Hematopoietic multipotent progenitor cell (in vitro differentiated cells): ENCODE results near the gene SNRK. TPM values are rescaled to one million over a fixed set of nuclear protein-coding genes. Genes with fewer than 3 reads are reported as not detected.

Experiments used
- DNase-seq, 3 donors: peaks; one replicate each; pipeline ENCODE4 v3.0.0-alpha.2; 2011 to 2015; ENCODE audit warnings: low read depth in 2 of 3, low spot score in 2 of 3
- total RNA-seq: library from RNA; depleted of rRNA; stranded (reverse); fragments of >200 nt; gene quantifications from one replicate; pipeline ENCODE4 v1.2.3, GENCODE V29; 2012

The SNRK gene
- total RNA-seq, 1 donor: 51.2 TPM

- no peak for DNase-seq
Observed at GRCh38 chr3:43266995-43267394, 19.3 kb upstream of the SNRK start.

- DNase-seq: no peak
Observed at GRCh38 chr3:43268636-43269035, 17.7 kb upstream of the SNRK start.

DNA sequence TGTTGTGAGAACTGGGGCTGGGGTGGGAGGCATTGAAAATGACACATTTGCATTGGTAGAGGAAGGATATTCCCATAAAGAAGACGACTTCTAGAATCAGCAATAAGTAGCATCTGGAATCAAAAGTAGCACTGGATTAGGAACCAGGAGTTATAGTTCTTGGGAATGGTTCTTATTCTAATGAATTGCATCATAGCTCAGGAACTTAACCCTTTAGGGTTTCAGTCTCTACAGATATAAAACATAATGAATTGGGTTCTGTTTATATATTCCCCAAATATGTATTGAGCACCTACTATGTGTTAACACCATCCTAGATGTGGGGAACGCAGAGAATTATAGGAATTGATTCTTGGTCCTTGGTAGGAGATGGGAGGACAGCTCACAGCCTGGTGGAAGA, 16.3 kb upstream of the SNRK start:
- DNase-seq: no peak

- DNase-seq: no peak
Observed at GRCh38 chr3:43273416-43273815, 12.9 kb upstream of the SNRK start.

GRCh38 chr3:43279082-43279481, 7.3 kb upstream of the SNRK start:
- no peak for DNase-seq

GRCh38 chr3:43279532-43279931, 6.8 kb upstream of the SNRK start:
- no peak for DNase-seq

GRCh38 chr3:43281020-43281419, 5.3 kb upstream of the SNRK start:
- DNase-seq: no peak

DNA sequence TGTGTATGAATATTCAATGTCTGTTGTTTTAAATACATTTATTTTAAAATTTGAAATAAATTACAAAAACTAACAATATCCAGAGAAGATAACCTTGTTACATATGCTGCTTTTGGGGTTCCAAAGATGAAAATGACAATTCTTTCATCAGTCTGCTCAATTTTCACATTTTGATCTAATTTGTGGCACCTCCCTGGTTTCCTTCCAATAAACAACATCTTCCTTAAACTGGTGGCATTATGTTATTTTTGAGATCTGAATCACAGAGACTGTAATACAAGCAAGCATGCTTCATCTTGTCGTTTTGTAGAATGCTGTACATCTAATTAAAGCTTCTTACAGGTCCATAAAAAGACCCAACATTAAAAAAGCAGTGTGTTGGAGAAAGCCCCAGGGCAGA, 2.2 kb upstream of the SNRK start:
- DNase-seq: no peak

DNA sequence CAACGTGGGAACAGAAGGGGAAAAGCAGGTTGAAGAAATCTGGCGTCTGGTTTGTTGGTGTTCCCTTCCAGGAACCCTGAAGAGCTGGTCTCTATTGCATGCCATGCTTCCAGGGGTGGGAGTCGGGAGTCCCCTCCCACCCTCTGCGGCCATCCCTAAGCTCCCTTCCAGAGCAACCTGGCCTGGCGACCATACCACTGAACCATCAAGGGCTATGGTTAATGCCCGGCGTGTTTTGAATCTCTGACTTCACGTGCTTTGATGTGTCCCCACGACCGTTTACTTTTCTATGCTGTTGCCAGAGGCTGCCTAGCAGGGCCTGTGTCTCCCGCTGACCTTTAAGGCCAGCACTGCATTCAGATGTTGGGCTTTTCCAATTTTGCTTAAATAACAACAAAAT, 696 bp upstream of the SNRK start:
- no peak for DNase-seq

DNA sequence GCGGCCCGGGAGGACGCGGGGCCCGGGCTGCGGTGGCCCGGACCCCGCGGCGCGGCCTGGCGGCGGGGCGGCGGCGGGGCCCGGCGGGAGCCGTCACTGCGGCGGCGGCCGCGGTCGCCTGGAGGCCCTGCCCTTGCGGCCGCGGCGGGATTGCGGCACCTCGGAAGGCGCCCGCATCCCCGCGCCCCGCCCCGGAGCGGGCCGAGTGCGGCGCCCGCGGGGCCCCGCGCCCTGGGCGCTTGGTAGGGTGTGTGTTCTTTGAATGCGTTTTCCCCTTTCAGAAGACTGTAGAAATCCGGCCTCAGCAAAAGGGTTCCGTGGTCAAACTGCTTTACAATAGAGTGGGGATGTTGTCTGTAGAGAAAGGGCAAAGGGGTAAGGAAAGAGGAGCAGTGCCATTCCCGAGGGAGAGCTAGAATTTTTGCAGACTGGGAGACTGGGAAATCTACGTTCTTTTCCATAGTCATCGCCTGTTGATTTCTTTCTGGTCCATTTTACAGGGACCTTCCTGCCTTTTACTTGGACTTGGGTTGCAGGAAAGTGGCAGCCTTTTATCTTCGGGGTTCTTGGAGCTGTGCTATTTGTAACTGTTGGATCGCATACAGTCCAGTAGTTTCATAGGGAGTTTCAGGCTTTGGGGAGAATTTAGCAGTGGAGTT, 630 bp downstream of the SNRK start:
- DNase-seq: peak in 2 of 3 donors; percentile 25 to 34

DNA sequence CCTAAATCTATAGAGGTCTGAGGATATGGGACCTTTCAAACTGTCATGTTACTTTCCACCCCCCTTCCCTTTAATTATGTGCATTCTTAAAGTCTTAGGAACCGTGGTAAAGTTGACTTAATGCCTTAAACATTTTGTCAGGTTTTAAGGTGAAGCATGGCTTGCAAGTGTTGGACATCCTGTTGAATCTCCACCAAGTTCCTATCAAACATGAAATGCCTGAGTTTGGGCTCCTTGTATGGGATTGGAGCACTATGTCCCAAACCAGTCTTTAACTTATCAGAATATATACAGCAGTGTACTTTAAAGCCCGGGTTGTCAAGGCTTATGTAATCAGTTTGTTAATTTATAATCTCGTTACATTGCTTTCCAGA, 1.1 kb downstream of the SNRK start:
- DNase-seq: no peak

DNA sequence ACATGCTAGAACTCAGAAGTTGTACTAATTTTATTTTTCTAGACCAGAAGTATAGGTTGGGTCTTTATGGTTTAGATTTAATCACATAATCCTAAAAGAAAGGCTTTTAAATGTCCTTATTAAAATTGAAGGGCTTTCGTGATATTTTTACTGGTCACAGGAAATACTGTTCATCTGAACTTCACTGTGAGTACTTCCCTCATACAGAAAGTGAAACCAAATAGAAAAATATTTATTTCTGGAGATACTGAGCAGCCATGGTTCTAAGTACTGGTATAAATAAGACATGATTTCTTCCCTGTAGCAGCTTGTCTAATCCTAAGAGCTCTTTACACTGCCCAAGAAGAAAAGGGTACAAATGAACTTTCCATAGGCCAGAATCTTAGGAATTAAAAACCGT, 2.0 kb downstream of the SNRK start:
- peak in 1 of 3 donors; percentile 46 for DNase-seq

DNA sequence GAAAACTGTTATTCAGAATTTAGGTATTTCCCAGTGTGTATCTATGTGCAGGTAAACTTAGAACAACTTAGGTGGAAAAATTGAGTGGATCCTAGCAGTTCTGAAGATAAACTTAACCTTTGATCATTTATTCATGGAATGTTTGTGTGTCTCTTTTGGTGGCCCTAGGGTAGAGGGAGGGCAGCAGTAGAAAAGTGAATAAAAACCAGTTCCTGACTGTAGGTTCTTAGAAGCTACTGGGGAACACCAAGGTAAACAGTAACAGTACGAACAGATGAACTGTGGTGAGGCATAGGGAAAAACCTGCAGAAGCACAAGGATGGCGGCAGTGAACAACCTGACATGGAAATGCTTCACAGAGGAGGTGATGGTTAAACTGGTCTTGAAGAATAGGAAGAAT, 2.5 kb downstream of the SNRK start:
- no peak for DNase-seq

GRCh38 chr3:43289401-43289800, 3.1 kb downstream of the SNRK start:
- no peak for DNase-seq

DNA sequence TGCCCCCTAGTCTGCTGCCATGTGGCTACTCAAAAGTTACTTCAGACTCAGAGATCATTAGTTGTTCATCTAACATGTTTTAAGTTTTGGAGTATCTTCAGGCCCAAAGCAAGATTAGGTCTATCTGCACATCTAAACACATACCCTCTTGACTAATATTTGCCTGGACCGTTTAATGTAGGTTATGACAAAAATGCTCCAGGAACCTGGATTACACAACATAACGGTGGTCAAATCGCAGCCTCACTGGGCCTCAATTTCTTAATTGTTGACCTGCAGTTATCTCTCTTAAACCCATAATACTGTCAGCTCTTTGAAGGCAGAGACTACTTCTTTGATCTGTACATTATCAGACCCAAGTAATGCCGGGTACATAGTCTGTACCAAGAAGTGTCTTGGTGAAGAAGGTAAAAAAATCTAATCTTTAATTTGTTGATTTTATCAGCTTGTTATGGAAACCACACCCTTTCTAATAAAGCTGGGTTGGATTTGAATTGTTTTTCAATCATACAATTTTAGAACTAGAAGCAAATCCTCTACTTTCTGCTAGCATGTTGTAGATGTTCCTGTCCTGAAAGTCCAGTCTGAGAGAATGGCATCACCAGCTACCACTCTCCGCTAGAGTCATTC, 3.6 kb downstream of the SNRK start:
- DNase-seq: no peak

DNA sequence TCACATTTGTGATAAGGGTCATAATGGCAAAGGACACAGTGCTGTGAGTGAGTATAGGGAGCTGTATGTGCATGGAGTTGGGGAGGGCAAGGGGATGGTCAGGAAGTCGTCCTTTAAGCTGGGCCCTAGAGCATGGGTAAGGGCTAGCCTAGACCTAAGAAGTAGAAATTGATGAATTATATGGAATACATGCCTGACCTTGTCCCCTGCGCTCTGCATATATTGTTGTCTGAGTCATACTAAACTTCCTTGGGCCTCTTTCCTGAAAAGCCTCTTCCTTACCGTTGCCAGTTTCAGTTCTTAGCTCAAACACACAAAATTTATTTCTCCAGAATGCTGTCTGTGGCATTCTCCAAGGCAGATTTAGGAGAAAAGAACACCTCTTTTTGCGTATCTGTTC, 4.6 kb downstream of the SNRK start:
- no peak for DNase-seq

- no peak for DNase-seq
Observed at GRCh38 chr3:43291546-43291945, 5.2 kb downstream of the SNRK start.

DNA sequence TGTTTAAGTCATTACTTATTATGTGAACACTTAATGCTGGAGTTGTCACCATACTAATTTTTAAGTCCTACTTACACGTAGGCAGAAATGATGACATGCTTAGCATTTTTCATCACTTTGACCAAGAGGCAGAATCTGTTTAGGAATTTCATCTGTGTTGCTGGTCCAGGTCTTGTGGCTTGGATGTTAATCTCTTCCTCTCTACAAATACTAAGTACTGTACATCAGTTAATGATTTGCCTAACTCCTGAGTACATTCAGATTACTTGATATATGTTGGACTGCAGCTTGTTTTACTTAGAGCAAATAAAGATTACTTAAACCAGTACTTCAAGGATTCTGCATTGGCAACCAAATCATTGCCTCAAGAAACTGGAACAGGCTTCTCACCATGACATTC, 8.6 kb downstream of the SNRK start:
- no peak for DNase-seq

- DNase-seq: peak; percentile 56 to 81 (median 68)
Observed at GRCh38 chr3:43296565-43296964, 10.2 kb downstream of the SNRK start.

DNA sequence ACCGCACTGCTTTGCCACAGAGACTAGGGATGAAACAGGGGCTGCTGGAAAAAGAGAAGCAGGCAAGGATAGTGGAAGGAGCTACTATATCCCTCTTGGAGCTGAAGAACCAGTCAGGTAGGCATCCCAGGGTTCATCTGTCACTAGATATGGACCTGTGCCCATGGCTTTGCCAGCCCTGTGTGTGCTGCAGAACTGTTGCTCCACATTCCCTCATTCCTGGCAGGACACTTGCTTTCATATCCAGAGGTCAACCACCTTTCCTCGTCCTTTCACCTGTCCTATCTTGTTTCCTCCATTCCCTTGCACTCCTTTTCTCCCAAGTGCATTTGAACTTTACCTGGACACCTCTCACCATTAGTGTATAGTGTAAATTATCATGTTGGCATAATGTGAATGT, 12.0 kb downstream of the SNRK start:
- DNase-seq: no peak

GRCh38 chr3:43298761-43299160, 12.4 kb downstream of the SNRK start:
- no peak for DNase-seq

DNA sequence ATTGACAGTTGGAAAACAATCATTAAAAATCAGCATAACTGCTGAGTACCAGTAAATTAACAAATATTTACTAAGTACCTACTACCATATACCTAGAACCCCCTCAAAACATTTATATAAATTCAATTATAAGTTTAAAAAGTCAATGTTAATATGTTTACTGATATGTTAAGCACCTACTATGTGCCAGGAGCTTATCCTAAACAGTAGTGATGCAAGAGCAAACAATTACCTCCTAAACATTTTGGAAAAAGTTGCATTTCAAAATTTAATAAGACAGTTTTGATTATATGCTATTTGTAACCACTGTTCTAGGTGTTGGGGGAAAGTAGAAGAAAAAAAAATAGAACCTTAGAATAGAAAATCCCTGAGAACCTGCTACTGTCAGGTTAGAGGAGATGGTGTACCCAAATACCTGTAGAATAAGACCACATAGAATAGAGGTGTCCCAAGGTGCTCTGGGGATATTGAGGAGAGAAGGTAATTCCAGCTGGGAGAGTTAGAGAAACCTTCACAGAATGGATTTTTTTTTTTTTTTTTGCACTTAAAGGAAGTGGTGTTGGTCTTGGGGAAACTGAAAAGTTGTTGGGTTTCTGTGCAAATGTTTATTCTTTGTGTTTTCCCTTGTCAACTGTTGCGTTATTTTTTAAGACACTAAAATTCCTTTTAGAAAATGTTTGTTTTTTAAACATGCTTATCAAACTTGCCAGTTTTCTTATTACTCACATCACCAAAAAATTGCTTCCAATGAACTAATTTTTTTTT, 16.0 kb downstream of the SNRK start:
- DNase-seq: no peak
